ENCODE data around the gene GNG7. TPM values are rescaled to one million over a fixed set of nuclear protein-coding genes. Genes with fewer than 3 reads are reported as not detected.
A peak's percentile ranks its signal among the peaks of the same experiment; 100 is the strongest.
"Not testable (repeated sequence)": the region's sequence is repeated elsewhere in the genome, so short reads cannot be mapped to it uniquely, and the experiment has no call there.

GNG7 gene
- total RNA-seq, 2 donors from 2014 or later: 5.7 to 12.9 TPM

DNA sequence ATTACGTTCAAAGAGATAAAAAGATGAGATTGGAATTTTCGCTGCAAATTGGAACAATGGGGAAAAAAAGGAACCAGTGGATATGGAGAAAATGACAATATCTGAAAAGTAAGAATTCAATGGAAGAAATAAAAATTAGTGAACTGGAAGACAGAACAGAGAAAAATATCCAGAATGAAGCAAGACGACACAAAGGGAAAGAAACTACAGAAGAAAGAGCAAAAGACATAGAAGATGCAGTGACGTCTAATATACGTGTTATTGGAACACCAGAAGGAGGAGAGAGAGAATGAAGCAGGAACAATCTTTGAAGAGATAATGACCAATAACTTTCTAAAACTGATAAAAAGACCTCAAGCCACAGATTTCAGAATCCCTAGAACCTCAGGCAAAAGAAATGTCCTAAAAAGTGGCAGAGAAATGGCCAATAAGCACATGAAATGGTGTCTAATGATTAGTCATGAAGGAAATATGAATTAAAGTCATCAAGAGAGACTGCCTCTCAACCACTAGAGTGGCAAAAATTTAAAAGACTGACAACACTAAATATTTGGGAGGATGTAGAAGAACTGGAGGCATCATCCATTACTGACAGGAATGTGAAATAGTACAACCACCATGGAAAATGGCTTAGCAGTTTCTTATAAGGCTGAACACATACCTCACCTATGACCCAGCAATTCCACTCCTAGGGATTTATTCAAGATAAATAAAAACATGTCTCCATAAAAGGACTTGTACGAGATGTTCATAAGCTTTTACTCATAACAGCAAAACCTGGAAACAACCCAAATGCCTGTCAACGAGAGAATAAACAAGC lies 170.0 kb downstream of the GNG7 start:
- H3K36me3 ChIP-seq (replicated peaks in 1 of 2; ENCODE audit: insufficient read depth in 1 of 2, low read depth in 2 of 2): no peaks in the 10 kb centered on the region
- peak; percentile 54 for ATAC-seq
- 76% methylated on average over 7 of the region's 7 CpGs for WGBS, 2 donors
- H3K27me3 ChIP-seq: no peaks in the 10 kb centered on the region
- DNase-seq: peak in 2 of 4 donors; percentile 45 to 49
- no peak overlapping the region for H3K4me3 ChIP-seq
- H3K9me3 ChIP-seq: no peaks in the 10 kb centered on the region
- peak overlapping the region in 2 of 4 donors; percentile 7 to 22 for H3K27ac ChIP-seq
- no peak for TF ChIP-seq POLR2A (IDR thresholded peaks at IDR 0.05)
- TF ChIP-seq, protein P1, sequence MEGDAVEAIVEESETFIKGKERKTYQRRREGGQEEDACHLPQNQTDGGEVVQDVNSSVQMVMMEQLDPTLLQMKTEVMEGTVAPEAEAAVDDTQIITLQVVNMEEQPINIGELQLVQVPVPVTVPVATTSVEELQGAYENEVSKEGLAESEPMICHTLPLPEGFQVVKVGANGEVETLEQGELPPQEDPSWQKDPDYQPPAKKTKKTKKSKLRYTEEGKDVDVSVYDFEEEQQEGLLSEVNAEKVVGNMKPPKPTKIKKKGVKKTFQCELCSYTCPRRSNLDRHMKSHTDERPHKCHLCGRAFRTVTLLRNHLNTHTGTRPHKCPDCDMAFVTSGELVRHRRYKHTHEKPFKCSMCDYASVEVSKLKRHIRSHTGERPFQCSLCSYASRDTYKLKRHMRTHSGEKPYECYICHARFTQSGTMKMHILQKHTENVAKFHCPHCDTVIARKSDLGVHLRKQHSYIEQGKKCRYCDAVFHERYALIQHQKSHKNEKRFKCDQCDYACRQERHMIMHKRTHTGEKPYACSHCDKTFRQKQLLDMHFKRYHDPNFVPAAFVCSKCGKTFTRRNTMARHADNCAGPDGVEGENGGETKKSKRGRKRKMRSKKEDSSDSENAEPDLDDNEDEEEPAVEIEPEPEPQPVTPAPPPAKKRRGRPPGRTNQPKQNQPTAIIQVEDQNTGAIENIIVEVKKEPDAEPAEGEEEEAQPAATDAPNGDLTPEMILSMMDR (IDR thresholded peaks at IDR 0.05): no peak
- intact Hi-C loops (cut with DNase I): no loop called here
- H3K4me1 ChIP-seq: peaks cover 35% of the 10 kb centered on the region

DNA sequence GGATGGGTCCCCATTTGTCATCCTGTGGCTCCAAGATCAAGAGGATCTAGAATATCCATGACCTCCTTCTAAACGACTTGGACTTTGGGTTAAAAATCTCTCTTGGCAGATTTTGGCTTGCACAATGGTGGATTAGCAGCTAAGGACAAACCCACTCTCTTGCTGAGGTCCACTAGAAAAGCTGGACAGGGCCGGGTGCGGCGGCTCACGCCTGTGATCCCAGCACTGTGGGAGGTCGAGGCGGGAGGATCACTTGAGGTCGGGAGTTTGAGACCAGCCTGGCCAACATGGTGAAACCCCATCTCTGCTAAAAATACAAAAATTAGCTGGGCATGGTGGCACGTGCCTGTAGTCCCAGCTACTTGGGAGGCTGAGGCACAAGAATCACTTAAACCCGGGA lies 172.6 kb downstream of the GNG7 start:
- H3K36me3 ChIP-seq (replicated peaks in 1 of 2; ENCODE audit: insufficient read depth in 1 of 2, low read depth in 2 of 2); ATAC-seq; H3K4me3 ChIP-seq; DNase-seq; H3K9me3 ChIP-seq; H3K27ac ChIP-seq; intact Hi-C loops (cut with DNase I); H3K27me3 ChIP-seq: not testable (repeated sequence)
- WGBS, 2 donors: 85 to 93% methylated on average over 9 to 10 of the region's 10 CpGs
- H3K4me1 ChIP-seq: peaks cover 20% of the 10 kb centered on the region

GRCh38 chr19:2529473-2529918 lies 173.0 kb downstream of the GNG7 start:
- no peak for TF ChIP-seq POLR2A (IDR thresholded peaks at IDR 0.05)
- TF ChIP-seq, protein P1 (IDR thresholded peaks at IDR 0.05): no peak
- Histone ChIP-seq H3K36me3 (replicated peaks in 1 of 2; ENCODE audit: insufficient read depth in 1 of 2, low read depth in 2 of 2) (no peaks in the 10 kb centered on the region), H3K27ac (no peak overlapping the region), H3K27me3 (no peaks in the 10 kb centered on the region), H3K4me3 (no peak overlapping the region), H3K9me3 (no peaks in the 10 kb centered on the region), H3K4me1 (peaks cover 17% of the 10 kb centered on the region)
- intact Hi-C loops (cut with DNase I): no loop called here
- 78 to 91% methylated on average over 6 to 9 of the region's 9 CpGs for WGBS, 2 donors
- DNase-seq (no peak), ATAC-seq (no peak)

- Histone ChIP-seq H3K27ac (no peak overlapping the region), H3K36me3 (replicated peaks in 1 of 2; ENCODE audit: insufficient read depth in 1 of 2, low read depth in 2 of 2) (no peaks in the 10 kb centered on the region), H3K4me3 (no peak overlapping the region), H3K4me1 (peaks cover 11% of the 10 kb centered on the region), H3K9me3 (no peaks in the 10 kb centered on the region), H3K27me3 (no peaks in the 10 kb centered on the region)
- no peak for DNase-seq
- no peak for ATAC-seq
- intact Hi-C loops (cut with DNase I): no loop called here
- TF ChIP-seq, protein P1 (IDR thresholded peaks at IDR 0.05): no peak
- TF ChIP-seq POLR2A (IDR thresholded peaks at IDR 0.05): no peak
- WGBS, 2 donors: 65 to 87% methylated on average over 4 to 8 of the region's 8 CpGs
These were observed 173.8 kb downstream of the GNG7 start for GRCh38 chr19:2528675-2529101.

- Histone ChIP-seq H3K27me3 (no peaks in the 10 kb centered on the region), H3K36me3 (replicated peaks in 1 of 2; ENCODE audit: insufficient read depth in 1 of 2, low read depth in 2 of 2) (no peaks in the 10 kb centered on the region), H3K9me3 (no peaks in the 10 kb centered on the region), H3K4me1 (peaks cover 2% of the 10 kb centered on the region), H3K27ac (no peak overlapping the region), H3K4me3 (no peak overlapping the region)
- WGBS, 2 donors: 89% methylated on average over 3 of the region's 4 CpGs
- DNase-seq (no peak), ATAC-seq (no peak)
- intact Hi-C loops (cut with DNase I): no loop called here
- no peak for TF ChIP-seq POLR2A (IDR thresholded peaks at IDR 0.05)
- TF ChIP-seq, protein P1 (IDR thresholded peaks at IDR 0.05): no peak
These were observed 174.8 kb downstream of the GNG7 start for GRCh38 chr19:2527686-2528085.
